G401.6 (cell line): Measurements from ENCODE around the gene UNKL.

ENCODE experiments used
- FAIRE-seq: peaks from 2 replicates; lab custom pipeline; 2012; peaks lifted over from hg19 to GRCh38; lab: Jason Lieb, UNC

The UNKL gene

GRCh38 chr16:1401758-1402154 lies 12.7 kb downstream of the UNKL start:
- FAIRE-seq, result no peak

GRCh38 chr16:1401061-1401757 lies 13.3 kb downstream of the UNKL start:
- no peak for FAIRE-seq

- no peak for FAIRE-seq
Observed at GRCh38 chr16:1398826-1399581, 15.5 kb downstream of the UNKL start.

- no peak for FAIRE-seq
Observed at GRCh38 chr16:1398351-1398750, 16.2 kb downstream of the UNKL start.

GRCh38 chr16:1397779-1398178 lies 16.7 kb downstream of the UNKL start:
- FAIRE-seq, result no peak

GRCh38 chr16:1395444-1396031 lies 19.0 kb downstream of the UNKL start:
- FAIRE-seq, result no peak

- FAIRE-seq, result no peak
Observed at GRCh38 chr16:1394367-1394951, 20.0 kb downstream of the UNKL start.

- no peak for FAIRE-seq
Observed at GRCh38 chr16:1393613-1394176, 20.8 kb downstream of the UNKL start.

- FAIRE-seq, result no peak
Observed at GRCh38 chr16:1392826-1393225, 21.7 kb downstream of the UNKL start.

- FAIRE-seq, result no peak
Observed at GRCh38 chr16:1390239-1390779, 24.2 kb downstream of the UNKL start.

GRCh38 chr16:1389762-1390161 lies 24.7 kb downstream of the UNKL start:
- FAIRE-seq, result no peak

GRCh38 chr16:1387331-1387730 lies 27.2 kb downstream of the UNKL start:
- no peak for FAIRE-seq

- no peak for FAIRE-seq
Observed at GRCh38 chr16:1385232-1385631, 29.3 kb downstream of the UNKL start.

GRCh38 chr16:1383556-1383955 lies 30.9 kb downstream of the UNKL start:
- FAIRE-seq, result no peak

- no peak for FAIRE-seq
Observed at GRCh38 chr16:1381612-1382406, 32.7 kb downstream of the UNKL start.

- FAIRE-seq, result no peak
Observed at GRCh38 chr16:1380195-1380594, 34.3 kb downstream of the UNKL start.

GRCh38 chr16:1379304-1380076 lies 35.0 kb downstream of the UNKL start:
- no peak for FAIRE-seq

- FAIRE-seq, result no peak
Observed at GRCh38 chr16:1378804-1379303, 35.6 kb downstream of the UNKL start.

- no peak for FAIRE-seq
Observed at GRCh38 chr16:1378087-1378803, 36.3 kb downstream of the UNKL start.

- no peak for FAIRE-seq
Observed at GRCh38 chr16:1377406-1378010, 37.0 kb downstream of the UNKL start.
